ENCODE results near the gene F13A1.

F13A1 gene

GRCh38 chr6:6260196-6260722 lies 60.2 kb downstream of the F13A1 start:
- CTCF ChIA-PET = no interaction called here
- no peak for TF ChIP-seq CTCF (conservative IDR thresholded peaks at IDR 0.05; ENCODE audit: low read depth)
- no peak for DNase-seq (ENCODE audit: low spot score)
- no peak overlapping the region for H3K27ac ChIP-seq
- POLR2A ChIA-PET (ENCODE audit: low non-redundant PET) = no interaction called here

DNA sequence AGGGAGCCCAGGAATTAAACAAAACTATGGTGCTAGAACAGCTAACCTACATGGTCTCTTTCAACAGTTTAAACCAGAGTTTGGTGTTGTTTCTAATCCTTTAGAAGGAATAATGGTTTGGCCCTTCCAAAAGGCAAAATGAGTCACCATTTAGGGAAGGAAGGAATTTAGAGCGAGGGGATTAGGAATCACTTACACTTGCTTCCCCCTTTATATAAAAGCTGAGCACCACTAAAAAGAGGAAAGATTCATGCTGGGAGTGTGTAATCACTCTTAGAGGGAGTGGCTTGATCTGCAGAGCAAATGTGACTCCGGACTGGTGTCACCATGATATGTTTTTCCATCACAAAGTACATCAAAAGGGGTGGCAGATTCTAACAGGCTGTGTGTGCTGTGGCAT lies 63.6 kb downstream of the F13A1 start:
- no peak for TF ChIP-seq CTCF (conservative IDR thresholded peaks at IDR 0.05; ENCODE audit: low read depth)
- no peak for DNase-seq (ENCODE audit: low spot score)
- POLR2A ChIA-PET (ENCODE audit: low non-redundant PET) = no interaction called here
- no peak overlapping the region for H3K27ac ChIP-seq
- CTCF ChIA-PET = no interaction called here

DNA sequence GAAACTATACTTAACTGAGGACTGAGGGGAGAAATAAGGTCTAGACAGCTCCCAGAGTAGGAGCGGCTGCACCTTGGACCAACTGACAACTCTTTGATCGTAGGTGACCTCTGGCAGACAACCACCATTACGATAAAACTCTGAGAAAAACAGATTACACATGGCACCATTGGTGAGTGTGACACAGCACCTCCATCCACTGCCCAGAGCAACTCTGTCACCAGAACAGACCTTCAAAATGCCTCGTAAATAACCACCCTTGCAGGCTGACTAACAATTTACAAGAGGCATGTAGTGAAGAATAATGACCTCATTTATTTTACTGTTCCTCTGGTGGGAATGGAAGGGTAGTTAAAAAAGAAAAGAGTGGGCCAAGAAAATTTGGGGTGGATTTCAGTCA lies 64.2 kb downstream of the F13A1 start:
- no peak overlapping the region for H3K27ac ChIP-seq
- no peak for TF ChIP-seq CTCF (conservative IDR thresholded peaks at IDR 0.05; ENCODE audit: low read depth)
- POLR2A ChIA-PET (ENCODE audit: low non-redundant PET) = no interaction called here
- DNase-seq (ENCODE audit: low spot score) = no peak
- CTCF ChIA-PET = no interaction called here

- no peak for TF ChIP-seq CTCF (conservative IDR thresholded peaks at IDR 0.05; ENCODE audit: low read depth)
- no peak overlapping the region for H3K27ac ChIP-seq
- no peak for DNase-seq (ENCODE audit: low spot score)
- ChIA-PET CTCF (interaction anchor here (0.6 kb wide), 1 partner anchor 1074 kb away, joined by 3 read pairs; no protein-coding TSS in a partner anchor), POLR2A (ENCODE audit: low non-redundant PET) (no interaction called here)
Measured at GRCh38 chr6:6251555-6252280, 68.7 kb downstream of the F13A1 start.

- no peak for TF ChIP-seq CTCF (conservative IDR thresholded peaks at IDR 0.05; ENCODE audit: low read depth)
- ChIA-PET POLR2A (ENCODE audit: low non-redundant PET) (no interaction called here), CTCF (no interaction called here)
- no peak for DNase-seq (ENCODE audit: low spot score)
- no peak overlapping the region for H3K27ac ChIP-seq
Measured at GRCh38 chr6:6248651-6249050, 71.8 kb downstream of the F13A1 start.

GRCh38 chr6:6246544-6246943 lies 73.9 kb downstream of the F13A1 start:
- DNase-seq (ENCODE audit: low spot score) = no peak
- no peak overlapping the region for H3K27ac ChIP-seq
- TF ChIP-seq CTCF (conservative IDR thresholded peaks at IDR 0.05; ENCODE audit: low read depth) = no peak
- ChIA-PET POLR2A (ENCODE audit: low non-redundant PET) (no interaction called here), CTCF (no interaction called here)
